B cell (primary cell): Measurements from ENCODE around the gene TMEM80. TPM values are rescaled to one million over a fixed set of nuclear protein-coding genes. Genes with fewer than 3 reads are reported as not detected.

Experiments
- ATAC-seq: fragments of 200-7000 bp; cut with Tn5 transposase; one replicate; pipeline ENCODE4 v1.10.0; 2021; ENCODE audit warnings: low read depth, mild to moderate bottlenecking, moderate number of reproducible peaks, moderate library complexity
- CTCF ChIA-PET: fragments of 350-600 bp; sonication (Branson Sonifier 250); formaldehyde crosslinking; loops from one replicate; lab custom pipeline; 2021; ENCODE audit warnings: antibody characterized with exemption, inconsistent platforms; lab: Charles Lee
- POLR2A ChIA-PET: fragments of 350-600 bp; sonication (Branson Sonifier 250); formaldehyde crosslinking; loops from one replicate; lab custom pipeline; 2021; ENCODE audit warnings: antibody characterized with exemption; lab: Charles Lee
- DNase-seq: peaks from one replicate; pipeline ENCODE4 v3.0.0; 2013
- H2AFZ ChIP-seq: 2 replicates; pipeline ENCODE4 v1.6.1; 2012; ENCODE audit warnings: mild to moderate bottlenecking, low read depth, low read length; ENCODE audit not compliant: insufficient read depth, poor library complexity, severe bottlenecking
- H3K27ac ChIP-seq, 2 donors: 1 replicate in 1 of 2; 2 replicates in 1 of 2; pipeline ENCODE4 v1.5.1; 2012 to 2013; ENCODE audit warnings: low read length in 2 of 2, mild to moderate bottlenecking in 2 of 2, moderate library complexity in 1 of 2
- H3K27me3 ChIP-seq, 4 experiments: fragments of 200-600 bp in 1 of 4; sonication (generic) in 1 of 4; replicated peaks in 1 of 4; 1 replicate in 2 of 4; 2 replicates in 2 of 4; pipeline versions ENCODE4 v1.6.1 to v1.7.0; 2013 to 2016; ENCODE audit warnings: low read length in 3 of 4, mild to moderate bottlenecking in 2 of 4, mixed read lengths in 1 of 4, moderate library complexity in 1 of 4; ENCODE audit not compliant: insufficient read depth in 4 of 4, control insufficient read depth in 3 of 4; ENCODE audit errors: control extremely low read depth in 1 of 4
- H3K36me3 ChIP-seq, 2 experiments: replicated peaks in 1 of 2; 1 replicate in 1 of 2; 2 replicates in 1 of 2; pipeline versions ENCODE4 v1.6.1 to v1.7.1; 2013; ENCODE audit warnings: low read length in 1 of 2; ENCODE audit not compliant: insufficient read depth in 2 of 2, control insufficient read depth in 1 of 2; ENCODE audit errors: control extremely low read depth in 1 of 2, extremely low read depth in 1 of 2
- H3K4me1 ChIP-seq, 2 donors: fragments of 200-600 bp in 1 of 2; sonication (generic) in 1 of 2; 1 replicate in 1 of 2; 2 replicates in 1 of 2; pipeline versions ENCODE4 v1.5.1 to v1.6.1; 2013 to 2017; ENCODE audit warnings: low read length in 2 of 2; ENCODE audit not compliant: control insufficient read depth in 2 of 2, insufficient read depth in 2 of 2
- H3K4me2 ChIP-seq: replicated peaks from 2 replicates; pipeline ENCODE3; 2012; ENCODE audit warnings: mild to moderate bottlenecking, low read depth, low read length; ENCODE audit not compliant: poor library complexity, severe bottlenecking
- H3K4me3 ChIP-seq, 5 experiments: fragments of 200-600 bp in 1 of 5; sonication (generic) in 1 of 5; 1 replicate in 3 of 5; 2 replicates in 2 of 5; pipeline versions ENCODE4 v1.5.1 to v1.7.0; 2011 to 2016; ENCODE audit warnings: low read length in 4 of 5, mild to moderate bottlenecking in 4 of 5, low read depth in 2 of 5, control low read depth in 1 of 5, moderate library complexity in 1 of 5; ENCODE audit not compliant: insufficient read depth in 1 of 5; ENCODE audit errors: control extremely low read depth in 1 of 5, extremely low read depth in 1 of 5
- H3K79me2 ChIP-seq: fragments of 200-600 bp; sonication (generic); one replicate; pipeline ENCODE4 v1.6.0; 2016; ENCODE audit warnings: low read length; ENCODE audit not compliant: control insufficient read depth, insufficient read depth
- H3K9ac ChIP-seq: fragments of 200-600 bp; sonication (generic); 2 replicates; pipeline ENCODE4 v1.6.1; 2017; ENCODE audit warnings: mild to moderate bottlenecking, low read length, moderate library complexity
- H3K9me3 ChIP-seq, 3 donors: one replicate each; pipeline versions ENCODE4 v1.6.1 to v1.7.1; 2013; ENCODE audit warnings: low read length in 2 of 3; ENCODE audit not compliant: control insufficient read depth in 2 of 3, insufficient read depth in 1 of 3; ENCODE audit errors: control extremely low read depth in 1 of 3
- H4K20me1 ChIP-seq: 2 replicates; pipeline ENCODE4 v1.6.0; 2012; ENCODE audit warnings: mild to moderate bottlenecking, low read length; ENCODE audit not compliant: insufficient read depth, control insufficient read depth, poor library complexity, severe bottlenecking
- H3K27ac Mint-ChIP-seq: one replicate; pipeline ENCODE4 v1.8.0; 2021; ENCODE audit warnings: mixed read lengths
- H3K27me3 Mint-ChIP-seq: one replicate; pipeline ENCODE4 v1.8.0; 2021; ENCODE audit warnings: mixed read lengths
- H3K4me1 Mint-ChIP-seq: one replicate; pipeline ENCODE4 v1.8.0; 2021; ENCODE audit warnings: mixed read lengths
- H3K4me3 Mint-ChIP-seq: one replicate; pipeline ENCODE4 v1.8.0; 2021; ENCODE audit warnings: mixed read lengths
- H3K9me3 Mint-ChIP-seq: one replicate; pipeline ENCODE4 v1.8.0; 2022; ENCODE audit warnings: mixed read lengths; ENCODE audit not compliant: insufficient read depth
- CTCF ChIP-seq: fragments of 200-600 bp; IDR thresholded peaks from one replicate; pipeline ENCODE4 v1.8.0; 2022; ENCODE audit warnings: antibody characterized with exemption, mild to moderate bottlenecking
- EZH2 ChIP-seq: IDR thresholded peaks from 2 replicates; pipeline ENCODE4 v1.6.1; 2012; ENCODE audit warnings: borderline replicate concordance, low read depth, mild to moderate bottlenecking, moderate library complexity, low read length; ENCODE audit not compliant: insufficient read depth, poor library complexity, severe bottlenecking
- WGBS: methylation state at CpG from one replicate; pipeline ENCODE4 v1.1.5; 2013; ENCODE audit warnings: missing lambda C conversion rate; ENCODE audit not compliant: insufficient coverage; 5-methylcytosine and 5-hydroxymethylcytosine counted together
- intact Hi-C: fragments of 100-400 bp; cut with micrococcal nuclease; formaldehyde crosslinking; loops from one replicate; pipeline ENCODE4 v1.10.0; 2022
- polyA plus RNA-seq: library from polyadenylated mRNA; depleted of rRNA; stranded (reverse); fragments of >200 nt; gene quantifications from 2 replicates; pipeline ENCODE4 v1.2.3, GENCODE V29; 2012
- total RNA-seq, 2 donors: library from RNA; stranded (reverse); fragments of 120-200 nt in 1 of 2; gene quantifications; 1 replicate in 1 of 2; 2 replicates in 1 of 2; pipeline versions ENCODE4 v1.2.3 to v1.2.4, GENCODE V29; 2013 to 2022

Gene TMEM80
- total and polyA plus RNA-seq, 2 donors (not counting 1 experiment from before 2014, with no cell fraction given) = 72.5 to 84.1 TPM

GRCh38 chr11:699116-699508 is 3.5 kb downstream of the TMEM80 start:
- no peak overlapping the region for H3K4me2 ChIP-seq
- H3K9ac ChIP-seq = no peak overlapping the region
- Mint-ChIP-seq H3K4me1 (peaks cover 25% of the 10 kb centered on the region), H3K9me3 (no peaks in the 10 kb centered on the region), H3K4me3 (no peak overlapping the region), H3K27ac (peak overlapping the region; percentile 46), H3K27me3 (no peaks in the 10 kb centered on the region)
- H4K20me1 ChIP-seq = peaks cover 2% of the 10 kb centered on the region
- DNase-seq = no peak
- H3K9me3 ChIP-seq = no peaks in the 10 kb centered on the region
- ATAC-seq = no peak
- ChIA-PET CTCF (interaction anchor here (0.9 to 1.1 kb wide), 3 partner anchors 13 to 145 kb away, joined by 3 read pairs; no protein-coding TSS in a partner anchor), POLR2A (no interaction called here)
- no peak overlapping the region for H3K27ac ChIP-seq
- H3K4me1 ChIP-seq = peaks cover 17 to 25% of the 10 kb centered on the region in 2 donors
- 100% methylated on average over 2 of the region's 7 CpGs for WGBS
- H3K36me3 ChIP-seq = peaks cover 0 to 19% of the 10 kb centered on the region in 2 experiments
- H3K79me2 ChIP-seq = peaks cover 9% of the 10 kb centered on the region
- TF ChIP-seq EZH2 = no peak
- no peak for TF ChIP-seq CTCF
- intact Hi-C loops = loop anchor here (5.0 kb wide), 2 partner anchors 132 to 1703 kb away; partner anchors contain the start of gene TSSC4
- H3K27me3 ChIP-seq = no peaks in the 10 kb centered on the region
- H3K4me3 ChIP-seq = no peak overlapping the region
- H2AFZ ChIP-seq = no peak overlapping the region

- Histone ChIP-seq H3K9ac (no peak overlapping the region), H3K4me2 (no peak overlapping the region), H3K36me3 (peaks cover 0 to 19% of the 10 kb centered on the region in 2 experiments), H3K27ac (no peak overlapping the region), H3K4me1 (peaks cover 15 to 22% of the 10 kb centered on the region in 2 donors), H3K79me2 (peaks cover 10% of the 10 kb centered on the region), H3K4me3 (no peak overlapping the region), H3K27me3 (no peaks in the 10 kb centered on the region), H4K20me1 (peaks cover 2% of the 10 kb centered on the region), H3K9me3 (no peaks in the 10 kb centered on the region), H2AFZ (no peak overlapping the region)
- DNase-seq (no peak), ATAC-seq (no peak)
- Mint-ChIP-seq H3K27ac (peak overlapping the region; percentile 37), H3K4me1 (peaks cover 25% of the 10 kb centered on the region), H3K27me3 (no peaks in the 10 kb centered on the region), H3K9me3 (no peaks in the 10 kb centered on the region), H3K4me3 (no peak overlapping the region)
- TF ChIP-seq EZH2 (no peak), CTCF (no peak)
- ChIA-PET CTCF (interaction anchor here (0.9 to 1.1 kb wide), 4 partner anchors 13 to 145 kb away, joined by 3 read pairs; no protein-coding TSS in a partner anchor), POLR2A (no interaction called here)
- intact Hi-C loops = loop anchor here (5.0 kb wide), 2 partner anchors 132 to 1703 kb away; partner anchors contain the start of gene TSSC4
- WGBS = 100% methylated on average over 1 of the region's 1 CpG
These were observed 4.1 kb downstream of the TMEM80 start for GRCh38 chr11:699753-700152.
